ENCODE results near the gene ACOT4. TPM values are rescaled to one million over a fixed set of nuclear protein-coding genes. Genes with fewer than 3 reads are reported as not detected.
"Not testable (repeated sequence)": the region's sequence is repeated elsewhere in the genome, so short reads cannot be mapped to it uniquely, and the experiment has no call there.

ACOT4 gene, protein sequence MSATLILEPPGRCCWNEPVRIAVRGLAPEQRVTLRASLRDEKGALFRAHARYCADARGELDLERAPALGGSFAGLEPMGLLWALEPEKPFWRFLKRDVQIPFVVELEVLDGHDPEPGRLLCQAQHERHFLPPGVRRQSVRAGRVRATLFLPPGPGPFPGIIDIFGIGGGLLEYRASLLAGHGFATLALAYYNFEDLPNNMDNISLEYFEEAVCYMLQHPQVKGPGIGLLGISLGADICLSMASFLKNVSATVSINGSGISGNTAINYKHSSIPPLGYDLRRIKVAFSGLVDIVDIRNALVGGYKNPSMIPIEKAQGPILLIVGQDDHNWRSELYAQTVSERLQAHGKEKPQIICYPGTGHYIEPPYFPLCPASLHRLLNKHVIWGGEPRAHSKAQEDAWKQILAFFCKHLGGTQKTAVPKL
- total RNA-seq (1 to 10 TPM in 1 of 2 donors, under 1 TPM in 1; 0.65 to 1.1 TPM), total RNA-seq (0.08 to 0.70 reads per million in 2 donors)

DNA sequence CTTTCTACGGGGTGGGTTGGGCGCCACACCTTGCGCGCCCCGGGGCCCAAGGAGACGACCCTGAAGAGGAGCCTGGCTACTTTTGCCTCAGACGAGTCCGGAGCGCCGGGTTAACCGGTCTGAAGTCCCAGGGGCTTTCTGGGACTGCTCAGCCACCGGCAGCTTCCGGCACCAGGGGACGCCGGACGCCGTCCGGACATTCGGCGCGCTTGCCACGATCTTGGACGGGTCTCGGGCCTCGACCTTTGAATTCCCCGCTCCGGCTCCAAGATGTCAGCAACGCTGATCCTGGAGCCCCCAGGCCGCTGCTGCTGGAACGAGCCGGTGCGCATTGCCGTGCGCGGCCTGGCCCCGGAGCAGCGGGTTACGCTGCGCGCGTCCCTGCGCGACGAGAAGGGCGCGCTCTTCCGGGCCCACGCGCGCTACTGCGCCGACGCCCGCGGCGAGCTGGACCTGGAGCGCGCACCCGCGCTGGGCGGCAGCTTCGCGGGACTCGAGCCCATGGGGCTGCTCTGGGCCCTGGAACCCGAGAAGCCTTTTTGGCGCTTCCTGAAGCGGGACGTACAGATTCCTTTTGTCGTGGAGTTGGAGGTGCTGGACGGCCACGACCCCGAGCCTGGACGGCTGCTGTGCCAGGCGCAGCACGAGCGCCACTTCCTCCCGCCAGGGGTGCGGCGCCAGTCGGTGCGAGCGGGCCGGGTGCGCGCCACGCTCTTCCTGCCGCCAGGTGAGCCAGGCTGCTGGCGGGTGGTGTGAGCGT is at the start of gene ACOT4:
Gene ACOT4 (plus strand): TSS at position 184 of the 760 bp plus-strand sequence. CDS start 87 bp downstream, at position 271.
- Mint-ChIP-seq H3K27ac (peak within 1 kb of the TSS; percentile 24), H3K27me3 (no peaks in the 10 kb centered on the region), H3K4me1 (peaks cover 6% of the 10 kb centered on the region), H3K4me3 (peak within 1 kb of the TSS; percentile 77), H3K36me3 (ENCODE audit: low read depth) (peaks cover 2% of the 10 kb centered on the region)
- DNase-seq (peak; percentile 23 to 46 (median 43)), ATAC-seq (peak; percentile 92)
- H3K9me3 ChIP-seq (ENCODE audit: control insufficient read depth, low read length, poor library complexity, severe bottlenecking), result no peaks in the 10 kb centered on the region

DNA sequence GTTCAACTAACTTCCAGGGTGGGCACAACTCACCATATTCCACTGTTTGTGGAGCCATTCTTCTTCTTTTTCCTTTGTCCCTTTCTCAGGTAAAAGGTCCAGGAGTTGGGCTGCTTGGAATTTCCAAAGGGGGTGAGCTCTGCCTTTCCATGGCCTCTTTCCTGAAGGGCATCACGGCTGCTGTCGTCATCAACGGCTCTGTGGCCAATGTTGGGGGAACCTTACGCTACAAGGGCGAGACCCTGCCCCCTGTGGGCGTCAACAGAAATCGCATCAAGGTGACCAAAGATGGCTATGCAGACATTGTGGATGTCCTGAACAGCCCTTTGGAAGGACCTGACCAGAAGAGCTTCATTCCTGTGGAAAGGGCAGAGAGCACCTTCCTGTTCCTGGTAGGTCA is 48.7 kb upstream of the ACOT4 start:
- DNase-seq; H3K4me3 Mint-ChIP-seq; H3K36me3 Mint-ChIP-seq (ENCODE audit: low read depth); H3K27ac Mint-ChIP-seq; H3K4me1 Mint-ChIP-seq; ATAC-seq; H3K9me3 ChIP-seq (ENCODE audit: control insufficient read depth, low read length, poor library complexity, severe bottlenecking); H3K27me3 Mint-ChIP-seq: not testable (repeated sequence)

DNA sequence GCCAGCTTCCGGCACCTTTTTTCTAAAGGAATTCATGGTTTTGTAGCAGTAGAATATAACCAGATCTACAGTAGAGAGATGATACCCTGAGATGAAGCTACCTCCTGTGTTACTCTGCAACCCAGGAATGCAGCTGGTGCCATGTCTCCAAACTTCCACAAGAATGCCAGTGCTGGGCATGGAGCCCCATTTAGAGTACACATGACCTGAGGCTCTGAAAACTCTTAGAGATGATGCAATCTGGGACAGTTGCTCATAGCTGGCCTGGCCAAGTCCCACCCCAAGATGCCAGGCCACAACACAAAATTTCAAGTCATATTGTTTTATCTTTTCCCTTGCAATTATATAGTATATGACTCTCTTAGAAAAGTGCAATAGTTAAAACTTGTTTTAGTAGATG is 46.3 kb upstream of the ACOT4 start:
- H3K36me3 Mint-ChIP-seq (ENCODE audit: low read depth); DNase-seq; ATAC-seq; H3K9me3 ChIP-seq (ENCODE audit: control insufficient read depth, low read length, poor library complexity, severe bottlenecking); H3K27me3 Mint-ChIP-seq; H3K4me3 Mint-ChIP-seq; H3K27ac Mint-ChIP-seq; H3K4me1 Mint-ChIP-seq: not testable (repeated sequence)

DNA sequence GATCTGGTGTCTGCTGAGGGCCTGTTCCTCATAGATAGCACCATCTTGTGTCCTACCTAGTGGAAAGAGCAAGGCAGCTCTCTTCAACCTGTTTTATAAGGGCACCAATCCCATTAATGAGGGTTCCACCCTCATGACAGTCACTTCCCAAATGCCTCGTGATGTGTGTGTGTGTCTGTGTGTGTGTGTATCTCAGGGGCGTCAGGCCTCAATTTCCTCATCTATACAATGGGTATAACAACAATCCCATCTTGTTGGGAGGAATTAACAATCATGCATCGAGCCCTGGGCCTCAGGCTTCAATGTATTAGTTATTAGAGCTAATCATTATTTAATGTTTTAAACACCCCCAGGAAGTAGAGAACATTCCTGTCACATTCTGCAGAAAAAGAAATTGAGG is 42.6 kb upstream of the ACOT4 start:
- H3K27ac Mint-ChIP-seq; H3K36me3 Mint-ChIP-seq (ENCODE audit: low read depth); ATAC-seq; H3K27me3 Mint-ChIP-seq; H3K4me3 Mint-ChIP-seq; DNase-seq; H3K9me3 ChIP-seq (ENCODE audit: control insufficient read depth, low read length, poor library complexity, severe bottlenecking); H3K4me1 Mint-ChIP-seq: not testable (repeated sequence)

DNA sequence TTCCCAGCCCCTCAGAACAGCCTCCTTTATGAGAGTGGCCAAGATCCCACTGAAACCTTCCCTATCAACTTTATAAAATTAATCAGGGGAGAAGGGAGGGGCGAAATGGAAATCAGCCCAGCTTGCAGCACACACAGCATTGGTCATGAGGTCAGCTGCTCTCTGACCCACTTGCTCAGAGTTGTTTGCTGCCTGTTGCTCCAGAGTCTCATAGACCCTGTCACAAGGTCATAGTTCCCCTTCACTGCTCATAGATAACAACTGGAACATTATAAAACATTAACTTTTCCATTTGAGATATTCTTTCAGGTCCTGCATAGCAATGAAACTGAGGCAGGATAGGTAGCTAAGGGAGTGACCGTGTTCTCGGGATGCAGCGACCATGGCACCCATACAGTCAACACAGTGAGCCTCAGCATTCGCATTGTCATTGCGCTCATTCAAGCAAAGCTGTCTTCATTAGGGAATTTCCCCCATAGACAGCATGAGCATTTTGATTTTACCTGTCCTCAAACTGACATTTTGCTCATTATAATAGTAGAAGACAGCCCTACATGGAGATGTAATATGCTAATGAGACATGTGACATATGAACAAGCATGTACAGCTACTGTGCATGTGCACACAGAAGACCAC is 41.7 kb upstream of the ACOT4 start:
- not testable (repeated sequence) for H3K27me3 Mint-ChIP-seq; ATAC-seq; H3K27ac Mint-ChIP-seq; H3K36me3 Mint-ChIP-seq (ENCODE audit: low read depth); DNase-seq; H3K4me1 Mint-ChIP-seq; H3K4me3 Mint-ChIP-seq; H3K9me3 ChIP-seq (ENCODE audit: control insufficient read depth, low read length, poor library complexity, severe bottlenecking)

DNA sequence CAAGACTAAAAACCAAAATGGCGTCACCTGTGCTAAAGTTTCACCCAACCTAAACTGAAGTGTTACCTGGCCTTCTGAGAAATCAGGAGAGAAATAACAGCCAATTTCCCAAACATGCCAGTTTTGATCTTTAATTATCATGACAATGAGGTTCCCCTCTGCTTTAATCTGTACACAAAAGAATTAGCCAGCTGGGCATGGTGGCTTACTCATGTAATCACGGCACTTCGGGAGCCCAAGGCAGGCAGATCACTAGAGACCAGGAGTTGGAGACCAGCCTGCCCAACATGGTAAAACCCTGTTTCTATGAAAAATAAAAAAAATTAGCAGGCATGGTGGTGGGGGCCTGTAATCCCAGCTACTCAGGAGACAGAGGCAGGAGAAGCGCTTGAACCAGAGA is 37.8 kb upstream of the ACOT4 start:
- no peaks in the 10 kb centered on the region for H3K36me3 Mint-ChIP-seq (ENCODE audit: low read depth)
- DNase-seq, result no peak
- H3K27me3 Mint-ChIP-seq, result no peaks in the 10 kb centered on the region
- H3K4me3 Mint-ChIP-seq, result no peak overlapping the region
- no peak overlapping the region for H3K27ac Mint-ChIP-seq
- no peaks in the 10 kb centered on the region for H3K9me3 ChIP-seq (ENCODE audit: control insufficient read depth, low read length, poor library complexity, severe bottlenecking)
- no peaks in the 10 kb centered on the region for H3K4me1 Mint-ChIP-seq
- no peak for ATAC-seq

DNA sequence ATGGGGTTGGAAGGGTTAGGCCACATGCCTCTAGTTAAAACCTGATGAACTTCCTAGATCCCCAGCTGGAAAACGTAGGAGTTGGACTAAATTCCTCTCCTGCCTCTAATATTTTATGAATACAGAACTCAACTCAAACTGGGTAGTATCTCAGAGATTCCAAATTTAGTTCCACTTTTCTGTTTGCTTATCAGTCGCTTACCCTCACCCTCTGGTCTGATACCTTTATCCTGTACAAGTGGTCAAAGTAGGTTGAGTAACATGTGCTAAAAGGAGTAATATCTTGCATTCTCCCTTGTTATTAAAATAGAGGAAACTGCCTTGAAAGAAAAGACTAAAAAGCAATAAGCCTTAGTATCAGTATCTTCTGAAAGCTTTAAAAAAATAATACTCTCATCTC is 34.5 kb upstream of the ACOT4 start:
- DNase-seq; H3K9me3 ChIP-seq (ENCODE audit: control insufficient read depth, low read length, poor library complexity, severe bottlenecking); H3K36me3 Mint-ChIP-seq (ENCODE audit: low read depth); H3K4me3 Mint-ChIP-seq; H3K4me1 Mint-ChIP-seq; ATAC-seq; H3K27me3 Mint-ChIP-seq; H3K27ac Mint-ChIP-seq: not testable (repeated sequence)

DNA sequence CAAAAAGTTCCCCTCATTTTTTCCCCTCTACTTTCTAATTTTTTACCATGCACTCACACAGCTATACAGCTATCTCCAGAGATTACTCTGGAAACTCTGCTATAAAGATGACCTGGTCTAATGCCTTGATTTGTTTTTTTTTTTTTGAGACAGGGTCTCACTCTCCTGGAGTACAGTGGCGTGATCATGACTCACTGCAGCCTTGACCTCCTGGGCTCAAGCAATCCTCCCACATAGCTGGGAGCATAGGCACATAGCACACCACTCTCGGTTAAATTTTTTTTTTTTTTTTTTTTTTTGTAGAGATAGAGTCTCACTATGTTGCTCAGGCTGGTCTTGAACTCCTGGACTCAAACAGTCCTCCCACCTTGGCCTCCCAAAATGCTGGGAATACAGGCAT is 33.4 kb upstream of the ACOT4 start:
- DNase-seq; H3K36me3 Mint-ChIP-seq (ENCODE audit: low read depth); H3K27ac Mint-ChIP-seq; H3K4me3 Mint-ChIP-seq; ATAC-seq; H3K27me3 Mint-ChIP-seq; H3K9me3 ChIP-seq (ENCODE audit: control insufficient read depth, low read length, poor library complexity, severe bottlenecking); H3K4me1 Mint-ChIP-seq: not testable (repeated sequence)

DNA sequence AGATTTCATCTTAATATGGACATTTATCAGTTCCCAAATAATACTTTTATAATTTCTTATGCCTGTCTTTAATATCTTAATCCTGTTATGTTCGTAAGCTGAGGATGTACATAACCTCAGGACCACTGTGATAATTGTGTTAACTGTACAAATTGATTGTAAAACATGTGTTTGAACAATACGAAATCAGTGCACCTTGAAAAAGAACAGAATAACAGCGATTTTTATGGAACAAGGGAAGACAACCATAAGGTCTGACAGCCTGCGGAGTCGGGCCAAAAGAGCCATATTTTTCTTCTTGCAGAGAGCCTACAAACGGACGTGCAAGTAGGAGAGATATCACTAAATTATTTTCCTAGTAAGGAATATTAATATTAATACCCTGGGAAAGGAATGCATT is 29.4 kb upstream of the ACOT4 start:
- H3K4me3 Mint-ChIP-seq; DNase-seq; H3K27me3 Mint-ChIP-seq; H3K9me3 ChIP-seq (ENCODE audit: control insufficient read depth, low read length, poor library complexity, severe bottlenecking); H3K36me3 Mint-ChIP-seq (ENCODE audit: low read depth); H3K27ac Mint-ChIP-seq; ATAC-seq: not testable (repeated sequence)
- peaks cover 13% of the 10 kb centered on the region for H3K4me1 Mint-ChIP-seq

DNA sequence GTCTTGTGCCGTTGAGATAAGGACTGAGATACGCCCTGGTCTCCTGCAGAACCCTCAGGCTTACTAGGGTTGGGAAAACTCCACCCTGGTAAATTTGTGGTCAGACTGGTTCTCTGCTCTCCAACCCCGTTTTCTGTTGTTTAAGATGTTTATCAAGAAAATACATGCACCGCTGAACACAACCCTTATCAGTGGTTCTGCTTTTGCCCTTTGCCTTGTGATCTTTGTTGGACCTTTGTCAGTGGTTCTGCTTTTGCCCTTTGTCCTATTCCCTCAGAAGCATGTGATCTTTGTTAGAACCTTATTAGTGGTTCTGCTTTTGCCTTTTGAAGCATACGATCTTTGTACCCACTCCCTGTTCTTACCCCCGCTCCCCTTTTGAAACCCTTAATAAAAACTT is 29.0 kb upstream of the ACOT4 start:
- H3K27me3 Mint-ChIP-seq; ATAC-seq; H3K9me3 ChIP-seq (ENCODE audit: control insufficient read depth, low read length, poor library complexity, severe bottlenecking); H3K27ac Mint-ChIP-seq; H3K4me3 Mint-ChIP-seq; DNase-seq; H3K36me3 Mint-ChIP-seq (ENCODE audit: low read depth): not testable (repeated sequence)
- H3K4me1 Mint-ChIP-seq, result peaks cover 16% of the 10 kb centered on the region

DNA sequence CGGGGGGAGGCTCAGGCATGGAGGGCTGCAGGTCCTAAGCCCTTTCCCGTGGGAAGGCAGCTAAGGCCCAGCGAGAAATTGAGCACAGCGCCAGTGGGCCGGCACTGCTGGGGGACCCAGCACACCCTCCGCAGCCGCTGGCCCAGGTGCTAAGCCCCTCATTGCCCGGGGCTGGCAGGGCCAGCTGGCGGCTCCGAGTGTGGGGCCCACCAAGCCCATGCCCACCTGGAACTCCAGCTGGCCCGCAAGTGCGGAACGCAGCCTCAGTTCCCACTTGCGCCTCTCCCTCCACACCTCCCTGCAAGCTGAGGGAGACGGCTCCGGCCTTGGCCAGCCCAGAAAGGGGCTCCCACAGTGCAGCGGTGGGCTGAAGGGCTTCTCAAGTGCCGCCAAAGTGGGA is 25.2 kb upstream of the ACOT4 start:
- not testable (repeated sequence) for ATAC-seq; H3K9me3 ChIP-seq (ENCODE audit: control insufficient read depth, low read length, poor library complexity, severe bottlenecking); DNase-seq; H3K4me3 Mint-ChIP-seq; H3K27ac Mint-ChIP-seq; H3K36me3 Mint-ChIP-seq (ENCODE audit: low read depth); H3K27me3 Mint-ChIP-seq
- peaks cover 33% of the 10 kb centered on the region for H3K4me1 Mint-ChIP-seq

DNA sequence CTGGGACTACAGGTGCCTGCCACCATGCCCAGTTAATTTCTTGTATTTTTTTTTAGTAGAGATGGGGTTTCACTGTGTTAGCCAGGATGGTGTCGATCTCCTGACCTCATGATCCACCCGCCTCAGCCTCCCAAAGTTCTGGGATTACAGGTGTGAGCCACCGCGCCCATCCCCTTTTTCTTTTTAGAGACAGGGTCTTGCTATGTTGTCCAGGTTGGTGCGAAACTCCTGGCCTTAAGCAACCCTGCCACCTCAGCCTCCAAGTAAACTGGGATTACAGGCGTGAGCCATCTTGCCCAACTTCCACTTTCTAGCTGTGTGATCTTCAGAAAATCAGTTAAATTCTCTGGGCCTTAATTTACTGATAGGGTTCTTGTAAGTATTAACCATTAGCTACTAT is 24.7 kb upstream of the ACOT4 start:
- not testable (repeated sequence) for H3K27me3 Mint-ChIP-seq; ATAC-seq; H3K9me3 ChIP-seq (ENCODE audit: control insufficient read depth, low read length, poor library complexity, severe bottlenecking); H3K4me3 Mint-ChIP-seq; DNase-seq; H3K36me3 Mint-ChIP-seq (ENCODE audit: low read depth)
- Mint-ChIP-seq H3K4me1 (peaks cover 33% of the 10 kb centered on the region), H3K27ac (peak overlapping the region; percentile 95)

DNA sequence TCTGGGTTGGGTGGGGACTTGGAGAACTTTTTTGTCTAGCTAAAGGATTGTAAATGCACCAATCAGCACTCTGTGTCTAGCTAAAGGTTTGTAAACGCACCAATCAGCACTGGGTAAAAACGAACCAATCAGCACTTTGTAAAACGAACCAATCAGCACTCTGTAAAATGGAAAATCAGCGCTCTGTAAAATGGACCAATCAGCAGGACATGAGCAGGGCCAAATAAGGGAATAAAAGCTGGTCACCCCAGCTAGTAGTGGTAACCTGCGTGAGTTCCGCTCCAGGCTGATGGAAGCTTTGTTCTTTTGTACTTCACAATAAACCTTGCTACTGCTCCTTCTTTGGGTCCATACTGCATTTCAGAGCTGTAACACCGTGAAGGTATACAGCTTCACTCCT is 24.3 kb upstream of the ACOT4 start:
- H3K9me3 ChIP-seq (ENCODE audit: control insufficient read depth, low read length, poor library complexity, severe bottlenecking), result no peaks in the 10 kb centered on the region
- DNase-seq, result no peak
- no peak for ATAC-seq
- Mint-ChIP-seq H3K4me3 (peak overlapping the region; percentile 93), H3K27ac (peak overlapping the region; percentile 95), H3K4me1 (peaks cover 33% of the 10 kb centered on the region), H3K27me3 (no peaks in the 10 kb centered on the region), H3K36me3 (ENCODE audit: low read depth) (peaks cover 2% of the 10 kb centered on the region)

All from T-helper 17 cell (primary cell).